ENCODE data around the gene ETV7. TPM values are rescaled to one million over a fixed set of nuclear protein-coding genes. Genes with fewer than 3 reads are reported as not detected.
"Not testable (repeated sequence)": the region's sequence is repeated elsewhere in the genome, so short reads cannot be mapped to it uniquely, and the experiment has no call there.

ETV7 gene
- total and polyA plus RNA-seq, 5 donors: 0.18 to 0.37 (median 0.33) TPM

DNA sequence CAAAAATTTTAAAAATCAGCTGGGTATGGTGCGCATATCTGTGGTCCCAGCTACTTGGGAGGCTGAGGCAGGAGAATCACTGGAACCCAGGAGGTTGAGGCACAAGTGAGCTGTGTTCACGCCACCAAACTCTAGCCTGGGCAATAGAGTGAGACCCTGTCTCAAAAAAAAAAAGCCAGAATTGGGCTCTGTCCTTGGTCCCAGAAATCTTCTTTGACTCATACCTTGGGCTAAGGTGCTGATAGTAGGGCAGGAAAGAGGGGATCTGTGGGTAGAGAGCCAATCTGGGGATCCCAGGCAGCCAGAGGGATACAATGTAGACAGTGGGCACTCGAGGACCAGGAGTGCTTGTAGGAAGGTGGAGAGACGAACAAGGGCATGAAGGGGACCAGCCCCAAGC is 13.3 kb downstream of the ETV7 start:
- no peaks in the 10 kb centered on the region for H3K9me3 ChIP-seq (ENCODE audit: control insufficient read depth, low read length)
- intact Hi-C loops (cut with DNase I): no loop called here
- no peak for DNase-seq
- no peak overlapping the region for H3K27ac ChIP-seq (ENCODE audit: low read length)
- H3K27me3 ChIP-seq (ENCODE audit: control insufficient read depth, insufficient read depth): no peaks in the 10 kb centered on the region
- no peak for ATAC-seq
- WGBS: 95% methylated on average over 4 of the region's 4 CpGs
- H3K4me1 ChIP-seq (ENCODE audit: control insufficient read depth, insufficient read depth, low read length): no peaks in the 10 kb centered on the region
- H3K4me3 ChIP-seq (ENCODE audit: low read length): no peak overlapping the region

- no peak overlapping the region for H3K4me3 ChIP-seq (ENCODE audit: low read length)
- DNase-seq (no peak), ATAC-seq (no peak)
- intact Hi-C loops (cut with DNase I): no loop called here
- no peak overlapping the region for H3K27ac ChIP-seq (ENCODE audit: low read length)
- no peaks in the 10 kb centered on the region for H3K27me3 ChIP-seq (ENCODE audit: control insufficient read depth, insufficient read depth)
- H3K9me3 ChIP-seq (ENCODE audit: control insufficient read depth, low read length): no peaks in the 10 kb centered on the region
- no peaks in the 10 kb centered on the region for H3K4me1 ChIP-seq (ENCODE audit: control insufficient read depth, insufficient read depth, low read length)
- 62% methylated on average over 15 of the region's 15 CpGs for WGBS
Observed at GRCh38 chr6:36373368-36374019, 14.0 kb downstream of the ETV7 start.

DNA sequence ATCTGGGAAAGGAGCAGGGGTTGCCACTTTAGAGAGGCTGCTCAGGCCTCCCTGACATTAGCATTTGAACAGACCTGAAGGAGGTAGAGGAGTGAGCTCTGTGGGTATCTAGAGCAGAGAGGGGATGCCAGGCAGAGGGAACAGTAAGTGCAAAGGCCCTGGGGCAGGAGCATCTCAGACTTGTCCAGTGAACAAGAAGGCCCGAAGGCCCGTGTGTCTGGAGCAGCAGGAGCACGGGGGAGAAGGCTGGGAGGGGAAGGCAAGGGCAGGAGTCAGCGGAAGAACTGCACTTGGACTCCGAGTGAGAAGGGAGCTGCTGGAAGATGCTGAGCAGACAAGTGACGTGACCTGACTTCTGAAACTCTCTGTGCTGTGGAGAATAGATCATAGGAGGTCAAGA is 15.4 kb downstream of the ETV7 start:
- no peak for DNase-seq
- Histone ChIP-seq H3K27me3 (ENCODE audit: control insufficient read depth, insufficient read depth) (no peaks in the 10 kb centered on the region), H3K27ac (ENCODE audit: low read length) (no peak overlapping the region), H3K9me3 (ENCODE audit: control insufficient read depth, low read length) (no peaks in the 10 kb centered on the region), H3K4me1 (ENCODE audit: control insufficient read depth, insufficient read depth, low read length) (no peaks in the 10 kb centered on the region), H3K4me3 (ENCODE audit: low read length) (no peak overlapping the region)
- intact Hi-C loops (cut with DNase I): no loop called here
- 88% methylated on average over 6 of the region's 6 CpGs for WGBS
- no peak for ATAC-seq

- H3K27ac ChIP-seq (ENCODE audit: low read length): no peak overlapping the region
- no peak for DNase-seq
- 91% methylated on average over 9 of the region's 9 CpGs for WGBS
- H3K4me1 ChIP-seq (ENCODE audit: control insufficient read depth, insufficient read depth, low read length): no peaks in the 10 kb centered on the region
- no peaks in the 10 kb centered on the region for H3K27me3 ChIP-seq (ENCODE audit: control insufficient read depth, insufficient read depth)
- H3K9me3 ChIP-seq (ENCODE audit: control insufficient read depth, low read length): no peaks in the 10 kb centered on the region
- intact Hi-C loops (cut with DNase I): no loop called here
- ATAC-seq: no peak
- H3K4me3 ChIP-seq (ENCODE audit: low read length): no peak overlapping the region
Observed at GRCh38 chr6:36371211-36371610, 16.3 kb downstream of the ETV7 start.

- 96% methylated on average over 2 of the region's 2 CpGs for WGBS
- Histone ChIP-seq H3K4me3 (ENCODE audit: low read length) (no peak overlapping the region), H3K4me1 (ENCODE audit: control insufficient read depth, insufficient read depth, low read length) (no peaks in the 10 kb centered on the region), H3K27ac (ENCODE audit: low read length) (no peak overlapping the region), H3K9me3 (ENCODE audit: control insufficient read depth, low read length) (no peaks in the 10 kb centered on the region), H3K27me3 (ENCODE audit: control insufficient read depth, insufficient read depth) (no peaks in the 10 kb centered on the region)
- no peak for DNase-seq
- intact Hi-C loops (cut with DNase I): no loop called here
- no peak for ATAC-seq
Observed at GRCh38 chr6:36370638-36371037, 16.8 kb downstream of the ETV7 start.

DNA sequence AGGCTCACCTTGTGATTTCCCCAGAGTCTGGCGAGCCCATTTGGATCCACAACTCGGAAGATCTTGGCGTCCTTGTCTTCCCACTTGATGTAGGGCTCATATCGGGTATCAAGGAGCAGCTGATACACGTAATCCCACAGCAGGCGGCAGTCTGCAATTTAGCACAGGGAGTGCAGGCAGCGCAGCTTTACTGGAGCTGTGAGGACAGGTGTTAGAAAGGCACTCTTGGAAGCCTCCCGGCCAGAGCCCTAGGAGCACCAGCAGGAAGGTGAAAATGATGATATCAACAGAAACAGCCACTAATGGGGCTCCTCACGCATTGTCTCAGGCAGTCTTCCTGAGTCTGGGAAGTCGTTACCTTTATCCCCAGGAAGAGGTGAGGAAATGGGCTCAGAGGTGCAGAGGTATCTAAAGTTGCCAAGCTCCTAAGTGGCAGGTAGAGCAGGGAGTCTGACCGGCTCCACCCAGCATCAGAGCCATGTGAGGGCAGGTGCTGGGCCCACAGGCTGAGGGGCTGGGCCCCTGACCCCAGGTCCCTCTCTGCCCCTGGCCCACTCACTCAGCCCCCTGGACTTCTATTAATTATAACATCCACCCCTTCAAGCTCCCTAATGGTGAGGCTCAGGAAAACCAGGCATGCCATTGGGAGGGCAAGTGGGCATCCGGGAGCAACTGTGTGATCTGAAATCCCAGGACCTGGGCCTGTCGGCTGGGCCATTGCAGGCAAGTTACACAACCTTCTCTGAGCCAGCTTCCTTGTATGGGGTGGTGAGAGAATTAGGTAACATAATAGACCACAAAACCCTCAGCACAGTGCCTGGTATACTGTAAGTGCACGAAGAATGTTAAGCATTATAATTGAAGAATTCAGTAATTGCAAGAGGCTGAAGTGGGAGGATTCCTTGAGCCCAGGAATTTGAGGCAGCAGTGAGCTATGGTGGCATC is 18.3 kb downstream of the ETV7 start:
- intact Hi-C loops (cut with DNase I): loop anchor here in 2 of 4 donors (10.0 kb wide), 1 partner anchor 244 kb away; no protein-coding TSS in a partner anchor
- 85% methylated on average over 14 of the region's 14 CpGs for WGBS
- no peaks in the 10 kb centered on the region for H3K9me3 ChIP-seq (ENCODE audit: control insufficient read depth, low read length)
- ATAC-seq (no peak), DNase-seq (no peak)
- H3K4me3 ChIP-seq (ENCODE audit: low read length): no peak overlapping the region
- no peaks in the 10 kb centered on the region for H3K27me3 ChIP-seq (ENCODE audit: control insufficient read depth, insufficient read depth)
- H3K4me1 ChIP-seq (ENCODE audit: control insufficient read depth, insufficient read depth, low read length): no peaks in the 10 kb centered on the region
- no peak overlapping the region for H3K27ac ChIP-seq (ENCODE audit: low read length)

DNA sequence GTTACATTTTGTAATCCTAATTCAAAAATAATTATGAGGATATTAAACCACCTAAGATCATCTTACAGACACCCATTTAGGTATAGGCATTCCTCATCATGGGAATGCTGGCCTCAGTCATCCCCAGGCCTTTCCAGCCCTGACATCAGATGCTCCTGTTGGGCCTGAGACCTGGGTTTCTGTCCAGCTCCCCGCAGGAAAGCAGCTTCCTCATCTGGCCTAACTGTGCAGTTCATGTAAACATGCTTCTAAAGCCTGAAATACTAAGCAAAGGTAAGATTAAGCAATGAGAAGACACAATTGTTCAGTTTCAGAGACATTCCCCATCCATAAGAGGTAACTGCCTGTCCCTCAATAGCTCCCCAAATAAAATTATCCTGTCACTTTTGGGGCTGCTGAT is 19.0 kb downstream of the ETV7 start:
- intact Hi-C loops (cut with DNase I): loop anchor here in 2 of 4 donors (10.0 kb wide), 1 partner anchor 244 kb away; no protein-coding TSS in a partner anchor
- Histone ChIP-seq H3K9me3 (ENCODE audit: control insufficient read depth, low read length) (no peaks in the 10 kb centered on the region), H3K4me3 (ENCODE audit: low read length) (no peak overlapping the region), H3K27ac (ENCODE audit: low read length) (no peak overlapping the region), H3K27me3 (ENCODE audit: control insufficient read depth, insufficient read depth) (no peaks in the 10 kb centered on the region), H3K4me1 (ENCODE audit: control insufficient read depth, insufficient read depth, low read length) (no peaks in the 10 kb centered on the region)
- DNase-seq: no peak
- WGBS: 75% methylated on average over 1 of the region's 1 CpG
- no peak for ATAC-seq

DNA sequence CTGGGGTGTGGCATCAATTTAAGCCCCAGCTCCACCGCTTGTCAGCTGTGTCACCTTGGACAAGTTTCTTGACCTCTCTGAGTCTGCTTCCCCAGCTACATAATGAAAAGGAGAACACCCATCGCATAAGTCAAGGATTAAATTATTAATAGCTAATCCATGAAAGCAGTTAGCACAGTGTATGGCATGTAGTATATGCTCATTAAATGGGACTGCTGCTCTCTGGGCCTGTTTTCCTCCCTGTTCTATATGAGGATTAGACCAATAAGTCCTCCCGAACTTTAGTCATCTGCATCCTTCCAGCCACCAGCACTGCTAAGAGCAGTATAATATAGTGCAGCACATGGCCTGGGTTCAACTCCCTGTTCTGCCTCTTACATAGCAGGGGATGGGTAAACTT is 19.7 kb downstream of the ETV7 start:
- 92% methylated on average over 3 of the region's 3 CpGs for WGBS

DNA sequence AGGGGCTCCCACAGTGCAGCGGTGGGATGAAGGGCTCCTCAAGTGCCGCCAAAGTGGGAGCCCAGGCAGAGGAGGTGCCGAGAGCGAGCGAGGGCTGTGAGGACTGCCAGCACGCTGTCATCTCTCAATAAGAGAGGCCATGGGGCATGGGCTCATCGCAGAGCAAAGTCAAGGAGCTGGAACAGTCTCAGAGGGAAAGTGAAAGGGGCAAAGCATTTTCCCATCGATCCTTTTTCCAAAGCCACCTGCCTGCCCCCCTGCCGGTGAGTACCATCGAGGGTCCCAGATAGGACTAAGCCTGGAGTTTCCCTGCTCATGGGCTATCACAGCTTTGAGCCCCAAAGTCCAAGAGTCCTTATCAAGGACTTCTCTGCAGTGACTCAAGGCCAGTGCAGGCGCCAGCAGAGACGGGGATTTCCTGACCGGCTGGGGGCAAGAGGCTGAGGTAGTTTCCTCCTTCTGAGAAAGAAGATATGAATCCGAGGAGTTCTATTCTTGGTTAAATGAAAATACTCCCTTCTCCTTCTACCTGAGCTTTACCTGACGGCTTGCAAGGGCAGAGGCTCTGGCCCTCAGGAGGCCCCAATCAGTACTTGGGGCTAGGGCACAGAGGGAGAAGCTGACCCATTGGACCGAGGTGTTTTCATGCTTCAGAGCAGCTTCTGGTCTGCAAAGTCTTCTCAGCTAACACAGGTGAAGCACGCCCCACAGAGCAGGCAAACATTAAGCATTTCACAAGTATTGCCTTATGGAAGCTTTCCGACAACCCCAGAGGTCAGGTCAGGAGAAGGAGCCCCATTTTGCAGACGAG is 22.6 kb downstream of the ETV7 start:
- no peak overlapping the region for H3K4me3 ChIP-seq (ENCODE audit: low read length)
- H3K9me3 ChIP-seq (ENCODE audit: control insufficient read depth, low read length): no peaks in the 10 kb centered on the region
- 74% methylated on average over 18 of the region's 19 CpGs for WGBS
- DNase-seq (no peak), ATAC-seq (no peak)
- no peak overlapping the region for H3K27ac ChIP-seq (ENCODE audit: low read length)
- intact Hi-C loops (cut with DNase I): loop anchor here in 2 of 4 donors (10.0 kb wide), 1 partner anchor 240 kb away; no protein-coding TSS in a partner anchor
- H3K27me3 ChIP-seq (ENCODE audit: control insufficient read depth, insufficient read depth): no peaks in the 10 kb centered on the region
- H3K4me1 ChIP-seq (ENCODE audit: control insufficient read depth, insufficient read depth, low read length): no peaks in the 10 kb centered on the region

More for the DNA sequence above, 19.7 kb downstream of the ETV7 start:
- Histone ChIP-seq H3K9me3 (ENCODE audit: control insufficient read depth, low read length) (no peaks in the 10 kb centered on the region), H3K4me3 (ENCODE audit: low read length) (no peak overlapping the region), H3K27me3 (ENCODE audit: control insufficient read depth, insufficient read depth) (no peaks in the 10 kb centered on the region), H3K4me1 (ENCODE audit: control insufficient read depth, insufficient read depth, low read length) (no peaks in the 10 kb centered on the region), H3K27ac (ENCODE audit: low read length) (no peak overlapping the region)
- DNase-seq (no peak), ATAC-seq (no peak)
- intact Hi-C loops (cut with DNase I): loop anchor here in 2 of 4 donors (10.0 kb wide), 1 partner anchor 243 kb away; no protein-coding TSS in a partner anchor

DNA sequence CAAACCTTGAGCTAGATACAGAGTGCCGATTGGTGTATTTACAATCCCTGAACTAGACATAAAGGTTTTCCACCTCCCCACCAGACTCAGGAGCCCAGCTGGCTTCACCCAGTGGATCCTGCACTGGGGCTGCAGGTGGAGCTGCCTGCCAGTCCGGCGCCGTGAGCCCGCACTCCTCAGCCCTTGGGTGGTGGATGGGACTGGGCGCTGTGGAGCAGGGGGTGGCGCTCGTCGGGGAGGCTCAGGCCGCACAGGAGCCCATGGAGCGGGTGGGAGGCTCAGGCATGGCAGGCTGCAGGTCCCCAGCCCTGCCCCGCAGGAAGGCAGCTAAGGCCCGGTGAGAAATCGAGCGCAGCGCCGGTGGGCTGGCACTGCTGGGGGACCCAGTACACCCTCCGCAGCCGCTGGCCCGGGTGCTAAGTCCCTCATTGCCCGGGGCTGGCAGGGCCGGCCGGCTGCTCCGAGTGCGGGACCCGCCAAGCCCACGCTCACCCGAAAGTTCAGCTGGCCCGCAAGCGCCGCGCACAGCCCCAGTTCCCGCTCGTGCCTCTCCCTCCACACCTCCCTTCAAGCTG is 23.3 kb downstream of the ETV7 start:
- 98% methylated on average over 32 of the region's 34 CpGs for WGBS
- H3K27ac ChIP-seq (ENCODE audit: low read length); ATAC-seq; H3K9me3 ChIP-seq (ENCODE audit: control insufficient read depth, low read length); H3K4me1 ChIP-seq (ENCODE audit: control insufficient read depth, insufficient read depth, low read length); H3K4me3 ChIP-seq (ENCODE audit: low read length); DNase-seq; H3K27me3 ChIP-seq (ENCODE audit: control insufficient read depth, insufficient read depth): not testable (repeated sequence)
- intact Hi-C loops (cut with DNase I): loop anchor here in 2 of 4 donors (10.0 kb wide), 1 partner anchor 239 kb away; no protein-coding TSS in a partner anchor

All from right cardiac atrium (tissue), 5 donors.